Trophoblast cell (in vitro differentiated cells and primary cell): ENCODE data around the gene CTNNA3.

Experiments
- DNase-seq, 2 donors: peaks; one replicate each; pipeline ENCODE4 v3.0.0-alpha.2; 2016
- H2AFZ ChIP-seq: 2 replicates; pipeline ENCODE4 v1.6.1; 2013; ENCODE audit warnings: low read length, moderate library complexity, mild to moderate bottlenecking; ENCODE audit not compliant: insufficient read depth, poor library complexity
- H2AK5ac ChIP-seq: 2 replicates; pipeline ENCODE4 v1.6.1; 2013; ENCODE audit warnings: mild to moderate bottlenecking, low read length
- H2BK120ac ChIP-seq: 2 replicates; pipeline ENCODE4 v1.6.1; 2013; ENCODE audit warnings: low read length, mild to moderate bottlenecking, moderate library complexity; ENCODE audit not compliant: insufficient read depth, poor library complexity
- H2BK12ac ChIP-seq: 2 replicates; pipeline ENCODE4 v1.6.1; 2013; ENCODE audit warnings: mild to moderate bottlenecking, low read length, moderate library complexity
- H2BK5ac ChIP-seq: 2 replicates; pipeline ENCODE4 v1.6.1; 2013; ENCODE audit warnings: low read length, low read depth, moderate library complexity, mild to moderate bottlenecking; ENCODE audit not compliant: poor library complexity
- H3K14ac ChIP-seq: 2 replicates; pipeline ENCODE4 v1.6.1; 2013; ENCODE audit warnings: mild to moderate bottlenecking, low read length
- H3K18ac ChIP-seq: 2 replicates; pipeline ENCODE4 v1.6.1; 2013; ENCODE audit warnings: mild to moderate bottlenecking, low read length
- H3K23ac ChIP-seq: 2 replicates; pipeline ENCODE4 v1.6.1; 2013; ENCODE audit warnings: low read length
- H3K27ac ChIP-seq: 2 replicates; pipeline ENCODE4 v1.5.1; 2013; ENCODE audit warnings: low read depth, mild to moderate bottlenecking, inconsistent platforms, low read length, moderate library complexity
- H3K27me3 ChIP-seq: 2 replicates; pipeline ENCODE4 v1.6.1; 2013; ENCODE audit warnings: inconsistent platforms, mild to moderate bottlenecking, low read length, moderate library complexity; ENCODE audit not compliant: insufficient read depth
- H3K36me3 ChIP-seq, 2 experiments: 1 replicate in 1 of 2; 2 replicates in 1 of 2; pipeline ENCODE4 v1.6.1; 2013; ENCODE audit warnings: low read length in 2 of 2, mild to moderate bottlenecking in 2 of 2, moderate library complexity in 1 of 2; ENCODE audit not compliant: insufficient read depth in 2 of 2, control insufficient read depth in 1 of 2
- H3K4ac ChIP-seq: 2 replicates; pipeline ENCODE4 v1.6.1; 2013; ENCODE audit warnings: low read depth, mild to moderate bottlenecking, low read length, moderate library complexity
- H3K4me1 ChIP-seq, 2 experiments: 1 replicate in 1 of 2; 2 replicates in 1 of 2; pipeline ENCODE4 v1.6.1; 2013; ENCODE audit warnings: low read length in 2 of 2, mild to moderate bottlenecking in 2 of 2, moderate library complexity in 1 of 2; ENCODE audit not compliant: insufficient read depth in 2 of 2, control insufficient read depth in 1 of 2
- H3K4me2 ChIP-seq: 2 replicates; pipeline ENCODE4 v1.6.1; 2013; ENCODE audit warnings: inconsistent platforms, mild to moderate bottlenecking, low read length, moderate library complexity
- H3K4me3 ChIP-seq: 2 replicates; pipeline ENCODE4 v1.5.1; 2013; ENCODE audit warnings: mild to moderate bottlenecking, low read depth, low read length, inconsistent platforms
- H3K79me1 ChIP-seq: one replicate; pipeline ENCODE4 v1.6.1; 2013; ENCODE audit warnings: low read length
- H3K79me2 ChIP-seq: 2 replicates; pipeline ENCODE4 v1.6.1; 2013; ENCODE audit warnings: low read length, mild to moderate bottlenecking; ENCODE audit not compliant: control insufficient read depth, insufficient read depth, poor library complexity
- H3K9ac ChIP-seq: 2 replicates; pipeline ENCODE4 v1.6.1; 2013; ENCODE audit warnings: mild to moderate bottlenecking, low read length
- H3K9me3 ChIP-seq: 2 replicates; pipeline ENCODE4 v1.6.1; 2013; ENCODE audit warnings: low read depth, mild to moderate bottlenecking, control low read depth, inconsistent platforms, low read length; ENCODE audit not compliant: insufficient read depth
- H4K12ac ChIP-seq: 2 replicates; pipeline ENCODE4 v1.6.1; 2013; ENCODE audit warnings: low read depth, mild to moderate bottlenecking, low read length, moderate library complexity
- H4K8ac ChIP-seq: 2 replicates; pipeline ENCODE4 v1.6.1; 2013; ENCODE audit warnings: low read depth, mild to moderate bottlenecking, low read length, moderate library complexity
- H4K91ac ChIP-seq: one replicate; pipeline ENCODE4 v1.6.1; 2013; ENCODE audit warnings: low read depth, mild to moderate bottlenecking, low read length, moderate library complexity
- WGBS: extraction: QIAGEN DNeasy Blood & Tissue Kit; methylation state at CpG from one replicate; pipeline ENCODE4 v1.1.7; 2013; ENCODE audit warnings: missing lambda C conversion rate; ENCODE audit not compliant: insufficient read length, insufficient coverage; ENCODE audit errors: extremely low coverage; 5-methylcytosine and 5-hydroxymethylcytosine counted together

Gene CTNNA3

GRCh38 chr10:67144530-67144929 lies 551.5 kb downstream of the CTNNA3 start:
- Histone ChIP-seq H3K4ac (no peak overlapping the region), H2AK5ac (no peak overlapping the region), H3K9me3 (peaks cover 2% of the 10 kb centered on the region), H3K23ac (no peak overlapping the region), H3K79me2 (no peaks in the 10 kb centered on the region), H3K4me3 (no peak overlapping the region), H3K4me1 (no peaks in the 10 kb centered on the region), H3K4me2 (no peak overlapping the region), H3K27me3 (no peaks in the 10 kb centered on the region), H4K91ac (no peak overlapping the region), H4K8ac (no peak overlapping the region), H2BK5ac (no peak overlapping the region), H3K79me1 (no peaks in the 10 kb centered on the region), H3K14ac (no peak overlapping the region), H3K9ac (no peak overlapping the region), H3K36me3 (no peaks in the 10 kb centered on the region), H4K12ac (no peak overlapping the region), H2AFZ (no peak overlapping the region), H2BK120ac (no peak overlapping the region), H3K18ac (no peak overlapping the region), H2BK12ac (no peak overlapping the region), H3K27ac (no peak overlapping the region)
- no CpG with 5 or more reads among the region's 1 CpG for WGBS
- no peak for DNase-seq

DNA sequence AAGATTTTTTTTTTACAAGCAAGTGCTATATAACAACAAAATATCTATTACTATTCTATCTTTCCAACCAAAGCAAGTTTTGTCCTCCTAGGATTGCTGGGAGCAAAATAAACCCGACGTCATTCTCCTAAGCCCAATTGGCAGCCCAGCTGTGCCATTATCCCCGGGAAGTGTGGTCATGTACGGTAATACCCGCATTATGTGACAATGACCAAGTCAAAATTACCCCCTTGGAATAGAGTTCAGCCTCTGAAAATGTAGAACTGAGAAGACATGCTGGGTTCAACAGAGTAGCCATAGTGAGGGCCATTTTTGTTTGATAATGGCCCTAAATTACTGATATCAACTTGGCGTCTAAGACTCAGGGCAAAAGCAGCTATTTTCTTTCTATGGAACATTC lies 554.7 kb downstream of the CTNNA3 start:
- no peaks in the 10 kb centered on the region for H3K79me2 ChIP-seq
- H3K4me2 ChIP-seq, result no peak overlapping the region
- H4K8ac ChIP-seq, result no peak overlapping the region
- H2BK120ac ChIP-seq, result no peak overlapping the region
- peaks cover 2% of the 10 kb centered on the region for H3K9me3 ChIP-seq
- no peak overlapping the region for H2AK5ac ChIP-seq
- no peak overlapping the region for H3K14ac ChIP-seq
- no peaks in the 10 kb centered on the region for H3K79me1 ChIP-seq
- DNase-seq, result no peak
- no peaks in the 10 kb centered on the region for H3K36me3 ChIP-seq
- H4K91ac ChIP-seq, result no peak overlapping the region
- H3K18ac ChIP-seq, result no peak overlapping the region
- no CpG with 5 or more reads among the region's 6 CpGs for WGBS
- H2BK12ac ChIP-seq, result no peak overlapping the region
- no peak overlapping the region for H4K12ac ChIP-seq
- no peak overlapping the region for H3K4ac ChIP-seq
- no peak overlapping the region for H3K23ac ChIP-seq
- H3K9ac ChIP-seq, result no peak overlapping the region
- H3K27me3 ChIP-seq, result no peaks in the 10 kb centered on the region
- no peaks in the 10 kb centered on the region for H3K4me1 ChIP-seq
- H2BK5ac ChIP-seq, result no peak overlapping the region
- H3K4me3 ChIP-seq, result no peak overlapping the region
- no peak overlapping the region for H3K27ac ChIP-seq
- no peak overlapping the region for H2AFZ ChIP-seq

- no peak overlapping the region for H2BK12ac ChIP-seq
- no peak overlapping the region for H3K18ac ChIP-seq
- H3K14ac ChIP-seq, result no peak overlapping the region
- no peak overlapping the region for H3K4ac ChIP-seq
- no peak overlapping the region for H3K4me2 ChIP-seq
- H3K79me1 ChIP-seq, result no peaks in the 10 kb centered on the region
- H2BK5ac ChIP-seq, result no peak overlapping the region
- H3K27ac ChIP-seq, result no peak overlapping the region
- no peak overlapping the region for H2BK120ac ChIP-seq
- no peak overlapping the region for H2AFZ ChIP-seq
- H3K27me3 ChIP-seq, result no peaks in the 10 kb centered on the region
- no peak overlapping the region for H3K4me3 ChIP-seq
- no peak overlapping the region for H4K12ac ChIP-seq
- no CpG with 5 or more reads among the region's 2 CpGs for WGBS
- no peaks in the 10 kb centered on the region for H3K36me3 ChIP-seq
- no peak for DNase-seq
- no peak overlapping the region for H3K23ac ChIP-seq
- H3K9me3 ChIP-seq, result peaks cover 2% of the 10 kb centered on the region
- H3K79me2 ChIP-seq, result no peaks in the 10 kb centered on the region
- H4K91ac ChIP-seq, result no peak overlapping the region
- no peaks in the 10 kb centered on the region for H3K4me1 ChIP-seq
- no peak overlapping the region for H3K9ac ChIP-seq
- no peak overlapping the region for H2AK5ac ChIP-seq
- no peak overlapping the region for H4K8ac ChIP-seq
Observed at GRCh38 chr10:67140641-67141040, 555.4 kb downstream of the CTNNA3 start.

GRCh38 chr10:67127441-67127840 lies 568.6 kb downstream of the CTNNA3 start:
- H3K18ac ChIP-seq, result no peak overlapping the region
- H3K14ac ChIP-seq, result no peak overlapping the region
- no peaks in the 10 kb centered on the region for H3K79me2 ChIP-seq
- H2BK12ac ChIP-seq, result no peak overlapping the region
- H2BK5ac ChIP-seq, result no peak overlapping the region
- H4K8ac ChIP-seq, result no peak overlapping the region
- no CpG with 5 or more reads among the region's 2 CpGs for WGBS
- no peak overlapping the region for H3K23ac ChIP-seq
- H3K4ac ChIP-seq, result no peak overlapping the region
- no peak overlapping the region for H2AFZ ChIP-seq
- H2BK120ac ChIP-seq, result no peak overlapping the region
- H2AK5ac ChIP-seq, result no peak overlapping the region
- no peaks in the 10 kb centered on the region for H3K79me1 ChIP-seq
- no peak overlapping the region for H3K9ac ChIP-seq
- no peaks in the 10 kb centered on the region for H3K4me1 ChIP-seq
- H4K12ac ChIP-seq, result no peak overlapping the region
- no peaks in the 10 kb centered on the region for H3K27me3 ChIP-seq
- H3K36me3 ChIP-seq, result no peaks in the 10 kb centered on the region
- H3K9me3 ChIP-seq, result no peaks in the 10 kb centered on the region
- no peak overlapping the region for H3K27ac ChIP-seq
- H3K4me3 ChIP-seq, result no peak overlapping the region
- H3K4me2 ChIP-seq, result no peak overlapping the region
- no peak overlapping the region for H4K91ac ChIP-seq
- no peak for DNase-seq
